ENCODE measurements around the gene OMP.

DNA sequence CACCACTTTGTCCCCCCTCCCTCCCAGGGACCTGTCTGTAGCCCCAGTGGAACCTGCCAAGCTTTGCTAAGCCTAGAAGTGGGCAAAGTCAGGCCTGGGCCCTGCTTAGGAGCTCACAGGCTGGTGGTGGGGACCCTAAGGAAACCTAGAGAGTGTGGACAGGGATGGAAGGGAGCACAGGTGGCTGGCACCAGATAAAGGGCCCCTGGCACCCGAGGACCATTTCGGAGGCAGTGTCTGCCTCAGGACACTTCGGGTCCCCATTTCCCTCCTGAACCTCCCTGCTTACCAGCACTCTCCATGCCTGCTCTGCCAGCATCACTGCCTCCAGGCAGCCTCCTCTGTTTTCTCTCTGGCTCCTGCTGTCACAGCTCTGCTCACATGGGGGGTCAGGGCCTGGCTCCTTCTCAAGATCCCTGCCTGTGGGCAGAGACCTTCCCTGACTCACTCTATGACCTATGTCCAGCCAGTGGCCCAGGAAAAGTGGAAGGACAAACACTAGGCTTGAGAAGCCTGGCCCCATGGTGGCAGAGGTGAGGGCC is 13.6 kb upstream of the OMP start:
- TF ChIP-seq CTCF (conservative IDR thresholded peaks at IDR 0.05) (no peak), EZH2 (IDR thresholded peaks at IDR 0.05; ENCODE audit: low read depth) (no peak)

All from PC-9 (cell line).